ENCODE measurements around the gene PRPF6. TPM values are rescaled to one million over a fixed set of nuclear protein-coding genes. Genes with fewer than 3 reads are reported as not detected.

Gene PRPF6
- total and polyA plus RNA-seq, 2 donors (not counting 3 experiments of a cell fraction or from before 2014, with no cell fraction given): 35.3 to 67.4 TPM

- H3K9ac ChIP-seq (replicated peaks; ENCODE audit: extremely low read depth, insufficient read depth, low read length): no peak overlapping the region
- H3K27ac ChIP-seq (ENCODE audit: insufficient read depth, low read depth, low read length): no peak overlapping the region
- H2AFZ ChIP-seq (ENCODE audit: low read depth, low read length): no peak overlapping the region
- TF ChIP-seq POLR2AphosphoS5 (IDR thresholded peaks at IDR 0.05; ENCODE audit: insufficient read depth, low read depth, low read length) (no peak), EZH2 (IDR thresholded peaks at IDR 0.05; ENCODE audit: borderline replicate concordance, low read depth, low read length, severe bottlenecking) (no peak), MAX (IDR thresholded peaks at IDR 0.05; ENCODE audit: insufficient read depth, insufficient read length) (no peak), POLR2A (IDR thresholded peaks at IDR 0.05; ENCODE audit: low read depth, low read length) (no peak), CTCF (IDR thresholded peaks at IDR 0.05; ENCODE audit: extremely low read depth in 1 of 2, insufficient read depth in 1 of 2, low read depth in 1 of 2, low read length in 2 of 2) (no peak), GATA2 (IDR thresholded peaks at IDR 0.05; ENCODE audit: insufficient read depth, insufficient read length, low read depth, low read length) (no peak), FOS (IDR thresholded peaks at IDR 0.05; ENCODE audit: borderline replicate concordance, insufficient read depth, low read length) (no peak), JUN (IDR thresholded peaks at IDR 0.05; ENCODE audit: borderline replicate concordance, insufficient read depth, insufficient read length, low read depth) (no peak), MYC (IDR thresholded peaks at IDR 0.05; ENCODE audit: low read depth, low read length) (no peak)
- CTCF ChIA-PET: no interaction called here
- no peaks in the 10 kb centered on the region for H3K4me1 ChIP-seq (ENCODE audit: control insufficient read depth, extremely low read depth, insufficient read depth, low read length)
- H4K20me1 ChIP-seq (replicated peaks; ENCODE audit: control insufficient read depth, extremely low read depth, insufficient read depth, low read length): no peaks in the 10 kb centered on the region
- H3K4me3 ChIP-seq (replicated peaks in 1 of 3; ENCODE audit: insufficient read depth in 1 of 3, low read depth in 1 of 3, low read length in 3 of 3): no peak overlapping the region
- no peak for DNase-seq (ENCODE audit: low read depth, low spot score)
- H3K4me2 ChIP-seq (ENCODE audit: insufficient read depth, low read length): no peak overlapping the region
- BruUV-seq (replicated peaks): no TSS peak
- dilution Hi-C loops (cut with MboI; ENCODE audit: extremely low pct_ligation_motif_present, low sequenced_read_pairs) (no loop called here), intact Hi-C loops (cut with micrococcal nuclease) (no loop called here)
- H3K27me3 ChIP-seq (ENCODE audit: control insufficient read depth in 2 of 2, insufficient read depth in 2 of 2, low read length in 2 of 2): no peaks in the 10 kb centered on the region
- H3K9me3 ChIP-seq (replicated peaks; ENCODE audit: control insufficient read depth, insufficient read depth, low read length): no peaks in the 10 kb centered on the region
- POLR2A ChIA-PET: no interaction called here
- H3K36me3 ChIP-seq (ENCODE audit: control insufficient read depth in 2 of 2, extremely low read depth in 1 of 2, insufficient read depth in 2 of 2, low read length in 2 of 2): peaks cover 12 to 59% of the 10 kb centered on the region in 2 experiments
- H3K79me2 ChIP-seq (ENCODE audit: control insufficient read depth, insufficient read depth, low read length): no peaks in the 10 kb centered on the region
- FAIRE-seq: no peak
- no peaks in the 10 kb centered on the region for H3K9me1 ChIP-seq (replicated peaks; ENCODE audit: control insufficient read depth, extremely low read depth, insufficient read depth, low read length)
Observed at GRCh38 chr20:64021124-64021975, 40.4 kb downstream of the PRPF6 start.
